ENCODE data around the gene RALGAPA1. TPM values are rescaled to one million over a fixed set of nuclear protein-coding genes. Genes with fewer than 3 reads are reported as not detected.

RALGAPA1 gene
- total and polyA plus RNA-seq, 8 donors: 16.0 to 35.4 (median 28.1) TPM

DNA sequence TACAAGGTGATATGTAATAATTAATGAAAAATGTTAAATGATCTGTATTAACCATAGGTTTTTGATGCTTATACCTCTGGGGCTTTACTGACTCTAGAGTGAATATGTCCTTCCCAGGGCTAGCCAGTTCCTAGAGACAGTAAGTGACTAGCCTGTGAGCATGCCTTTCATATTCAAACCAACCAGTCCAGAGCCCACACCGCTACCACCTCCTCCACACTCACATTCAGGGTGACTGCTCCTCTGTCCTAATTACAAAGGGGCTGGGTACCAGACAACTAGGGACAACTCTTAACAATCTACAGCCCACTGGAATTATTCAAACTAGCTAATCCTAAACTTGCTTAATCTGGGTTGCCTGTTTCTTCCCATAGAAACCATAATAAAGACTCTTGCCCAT, 49.0 kb downstream of the RALGAPA1 start:
- H3K27me3 ChIP-seq: no peaks in the 10 kb centered on the region
- WGBS, 2 donors: 98 to 100% methylated on average over 1 of the region's 1 CpG
- H3K27ac ChIP-seq: no peak overlapping the region
- no peaks in the 10 kb centered on the region for H3K9me3 ChIP-seq
- intact Hi-C loops (cut with DNase I): no loop called here
- H3K4me3 ChIP-seq: no peak overlapping the region
- ATAC-seq (no peak), DNase-seq (no peak), FAIRE-seq (no peak)
- TF ChIP-seq, protein P1, sequence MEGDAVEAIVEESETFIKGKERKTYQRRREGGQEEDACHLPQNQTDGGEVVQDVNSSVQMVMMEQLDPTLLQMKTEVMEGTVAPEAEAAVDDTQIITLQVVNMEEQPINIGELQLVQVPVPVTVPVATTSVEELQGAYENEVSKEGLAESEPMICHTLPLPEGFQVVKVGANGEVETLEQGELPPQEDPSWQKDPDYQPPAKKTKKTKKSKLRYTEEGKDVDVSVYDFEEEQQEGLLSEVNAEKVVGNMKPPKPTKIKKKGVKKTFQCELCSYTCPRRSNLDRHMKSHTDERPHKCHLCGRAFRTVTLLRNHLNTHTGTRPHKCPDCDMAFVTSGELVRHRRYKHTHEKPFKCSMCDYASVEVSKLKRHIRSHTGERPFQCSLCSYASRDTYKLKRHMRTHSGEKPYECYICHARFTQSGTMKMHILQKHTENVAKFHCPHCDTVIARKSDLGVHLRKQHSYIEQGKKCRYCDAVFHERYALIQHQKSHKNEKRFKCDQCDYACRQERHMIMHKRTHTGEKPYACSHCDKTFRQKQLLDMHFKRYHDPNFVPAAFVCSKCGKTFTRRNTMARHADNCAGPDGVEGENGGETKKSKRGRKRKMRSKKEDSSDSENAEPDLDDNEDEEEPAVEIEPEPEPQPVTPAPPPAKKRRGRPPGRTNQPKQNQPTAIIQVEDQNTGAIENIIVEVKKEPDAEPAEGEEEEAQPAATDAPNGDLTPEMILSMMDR (IDR thresholded peaks at IDR 0.05): no peak
- no peaks in the 10 kb centered on the region for H3K4me1 ChIP-seq
- H3K36me3 ChIP-seq: peaks cover 0 to 16% (median 8%) of the 10 kb centered on the region in 3 donors

DNA sequence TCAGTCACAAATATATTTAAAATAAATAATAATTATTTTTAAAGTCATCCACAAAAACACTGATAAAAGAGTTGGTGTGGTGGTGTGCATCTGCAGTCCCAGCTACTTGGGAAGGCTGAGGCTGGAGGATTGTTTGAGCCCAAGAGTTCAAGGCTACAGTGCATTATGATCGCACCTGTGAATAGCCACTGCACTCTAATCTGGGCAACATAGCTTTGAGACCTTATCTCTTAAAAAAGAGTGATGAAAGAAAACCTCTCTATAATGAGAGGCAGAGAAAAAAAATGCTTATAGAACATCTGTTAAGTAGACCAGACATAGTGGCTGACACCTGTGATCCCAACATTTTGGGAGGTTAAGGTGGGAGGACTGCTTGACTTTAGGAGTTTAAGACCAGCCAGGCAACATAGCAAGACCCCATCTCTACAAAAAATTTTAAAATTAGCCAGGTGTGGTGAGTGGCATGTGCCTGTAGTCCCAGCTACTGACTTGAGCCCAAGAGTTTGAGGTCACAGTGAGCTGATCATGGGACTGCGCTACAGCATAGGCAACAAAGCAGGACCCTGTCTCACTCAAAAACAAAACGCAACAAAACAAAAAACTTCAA, 50.5 kb downstream of the RALGAPA1 start:
- Histone ChIP-seq H3K27me3 (no peaks in the 10 kb centered on the region), H3K4me3 (no peak overlapping the region), H3K27ac (no peak overlapping the region), H3K4me1 (no peaks in the 10 kb centered on the region), H3K36me3 (peaks cover 0 to 24% (median 8%) of the 10 kb centered on the region in 3 donors), H3K9me3 (no peaks in the 10 kb centered on the region)
- intact Hi-C loops (cut with DNase I): no loop called here
- 83 to 84% methylated on average over 3 of the region's 3 CpGs for WGBS, 2 donors
- TF ChIP-seq, protein P1 (IDR thresholded peaks at IDR 0.05): no peak
- DNase-seq (no peak), FAIRE-seq (no peak), ATAC-seq (no peak)

DNA sequence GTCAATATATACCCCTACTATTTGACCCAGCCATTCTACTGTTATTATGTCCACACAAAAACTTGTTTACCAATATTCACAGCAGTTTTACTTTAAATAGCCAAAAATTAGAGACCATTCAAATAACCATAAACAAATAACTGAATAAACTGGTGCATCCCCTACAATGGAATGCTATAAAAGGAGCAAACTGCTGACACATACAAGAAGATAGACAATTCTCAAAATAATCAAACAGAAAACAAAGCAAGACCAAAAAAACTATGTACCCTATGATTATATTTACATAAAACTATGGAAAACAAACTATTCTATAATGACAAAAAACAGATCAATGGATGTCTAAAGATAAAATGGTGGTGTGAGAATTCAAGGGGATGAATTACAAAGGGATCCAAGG, 54.4 kb downstream of the RALGAPA1 start:
- FAIRE-seq: peak; percentile 13
- no peaks in the 10 kb centered on the region for H3K4me1 ChIP-seq
- H3K27ac ChIP-seq: no peak overlapping the region
- H3K9me3 ChIP-seq: no peaks in the 10 kb centered on the region
- H3K36me3 ChIP-seq: peaks cover 0 to 29% (median 14%) of the 10 kb centered on the region in 3 donors
- no peak overlapping the region for H3K4me3 ChIP-seq
- no peaks in the 10 kb centered on the region for H3K27me3 ChIP-seq
- ATAC-seq: no peak
- DNase-seq: no peak
- TF ChIP-seq, protein P1 (IDR thresholded peaks at IDR 0.05): no peak
- intact Hi-C loops (cut with DNase I): no loop called here

DNA sequence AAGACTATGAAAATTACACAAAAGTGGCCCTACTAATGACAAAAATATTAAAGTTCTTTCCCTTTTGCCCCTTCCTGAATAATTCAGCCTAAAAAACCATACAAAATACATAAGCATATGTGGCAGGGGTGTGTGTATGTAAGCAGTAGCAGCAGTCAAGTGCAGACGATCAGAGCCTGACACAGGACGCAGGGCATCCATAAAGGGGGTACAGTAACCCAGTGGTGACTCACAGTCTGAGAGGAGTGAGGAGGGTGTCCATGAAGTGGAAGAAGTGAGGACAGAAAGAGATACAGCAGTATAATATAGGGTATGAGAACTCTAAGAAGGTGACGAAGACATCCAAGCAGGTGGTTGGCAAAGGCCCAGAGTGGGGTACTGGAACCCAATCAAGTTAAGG, 56.7 kb downstream of the RALGAPA1 start:
- no peaks in the 10 kb centered on the region for H3K27me3 ChIP-seq
- DNase-seq: no peak
- TF ChIP-seq, protein P1 (IDR thresholded peaks at IDR 0.05): no peak
- no peak for FAIRE-seq
- H3K4me1 ChIP-seq: no peaks in the 10 kb centered on the region
- no peaks in the 10 kb centered on the region for H3K9me3 ChIP-seq
- intact Hi-C loops (cut with DNase I): no loop called here
- H3K36me3 ChIP-seq: peaks cover 0 to 26% (median 14%) of the 10 kb centered on the region in 3 donors
- H3K27ac ChIP-seq: no peak overlapping the region
- 94 to 95% methylated on average over 3 of the region's 3 CpGs for WGBS, 2 donors
- no peak for ATAC-seq
- no peak overlapping the region for H3K4me3 ChIP-seq

GRCh38 chr14:35750202-35750904, 58.7 kb downstream of the RALGAPA1 start:
- TF ChIP-seq, protein P1 (IDR thresholded peaks at IDR 0.05): no peak
- WGBS, 2 donors: 84 to 90% methylated on average over 4 to 6 of the region's 6 CpGs
- Histone ChIP-seq H3K27me3 (no peaks in the 10 kb centered on the region), H3K4me1 (no peaks in the 10 kb centered on the region), H3K27ac (no peak overlapping the region), H3K4me3 (no peak overlapping the region), H3K9me3 (no peaks in the 10 kb centered on the region), H3K36me3 (peaks cover 0 to 14% (median 6%) of the 10 kb centered on the region in 3 donors)
- intact Hi-C loops (cut with DNase I): no loop called here
- peak; percentile 32 for FAIRE-seq
- ATAC-seq: no peak
- DNase-seq: no peak

Data from pancreas (tissue), 10 donors.